Measurements from ENCODE around the gene AK8. TPM values are rescaled to one million over a fixed set of nuclear protein-coding genes. Genes with fewer than 3 reads are reported as not detected.

AK8 gene
- total and polyA plus RNA-seq, 9 of the 15 experiments (the other 6 are each of a cell fraction or from before 2014, with no cell fraction given): 0.06 to 0.37 TPM; not detected in 7

DNA sequence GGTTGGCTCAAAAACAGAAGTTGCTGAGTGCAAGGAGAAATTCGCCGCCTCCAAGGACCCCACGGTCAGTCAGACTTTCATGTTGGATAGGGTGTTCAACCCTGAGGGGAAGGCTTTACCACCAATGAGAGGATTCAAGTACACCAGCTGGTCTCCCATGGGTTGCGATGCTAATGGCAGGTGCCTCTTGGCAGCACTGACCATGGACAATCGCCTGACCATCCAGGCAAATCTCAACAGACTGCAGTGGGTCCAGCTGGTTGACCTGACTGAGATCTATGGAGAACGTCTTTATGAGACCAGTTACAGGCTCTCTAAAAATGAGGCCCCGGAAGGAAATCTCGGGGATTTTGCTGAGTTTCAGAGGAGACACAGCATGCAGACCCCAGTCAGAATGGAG lies 200.1 kb downstream of the AK8 start (continued):
- TF ChIP-seq ZNF175 (CRISPR knock-in tag; IDR thresholded peaks at IDR 0.05; ENCODE audit: low read depth): no peak
- TF ChIP-seq MAFF (IDR thresholded peaks at IDR 0.05; ENCODE audit: low read length): no peak
- no peak for TF ChIP-seq ZSCAN32 (CRISPR knock-in tag; IDR thresholded peaks at IDR 0.05)
- no peak for TF ChIP-seq NFIC (IDR thresholded peaks at IDR 0.05)

Other genes starting within 250 kb of the AK8 start
Only the 7 nearest of the 8 such genes appear.
- gene DDX31, start 208.3 kb downstream of the AK8 start, total RNA-seq (2014; rRNA removed): 14.5 and 19.0 TPM in 2 replicates
- gene DDX31, start 208.3 kb downstream of the AK8 start, total RNA-seq (2014; rRNA removed; fragmentation: Illumina TruSeq; extraction: Trizol): 18.4 and 19.1 TPM in 2 replicates
- 23.1 and 23.9 TPM in 2 replicates for gene DDX31, start 208.3 kb downstream of the AK8 start, total RNA-seq (2015; rRNA removed; fragmentation: Illumina TruSeq; extraction: Trizol)
- 23.9 and 26.4 TPM in 2 replicates for gene DDX31, start 208.3 kb downstream of the AK8 start, total RNA-seq (2021)
- gene DDX31, start 208.3 kb downstream of the AK8 start, polyA plus RNA-seq (2011; rRNA removed): 19.8 and 24.6 TPM in 2 replicates
- 19.5 and 22.6 TPM in 2 replicates for gene DDX31, start 208.3 kb downstream of the AK8 start, polyA plus RNA-seq (2014; fragmentation: Illumina TruSeq; extraction: Trizol)
- 10 to 100 TPM; 11.9 to 18.7 TPM for gene DDX31, start 208.3 kb downstream of the AK8 start, polyA plus RNA-seq (2014; fragmentation: Nextera tagmentation; extraction: Ambion mirVana)
- 19.9 and 22.2 TPM in 2 replicates for gene DDX31, start 208.3 kb downstream of the AK8 start, polyA plus RNA-seq (2014; rRNA removed)
- 12.2 and 14.7 TPM in 2 replicates for gene GTF3C4, start 207.8 kb downstream of the AK8 start, total RNA-seq (2014; rRNA removed)
- 15.0 and 15.6 TPM in 2 replicates for gene GTF3C4, start 207.8 kb downstream of the AK8 start, total RNA-seq (2014; rRNA removed; fragmentation: Illumina TruSeq; extraction: Trizol)
- 14.5 and 15.8 TPM in 2 replicates for gene GTF3C4, start 207.8 kb downstream of the AK8 start, total RNA-seq (2015; rRNA removed; fragmentation: Illumina TruSeq; extraction: Trizol)
- gene GTF3C4, start 207.8 kb downstream of the AK8 start, total RNA-seq (2021): 20.0 and 20.3 TPM in 2 replicates
- 5.8 and 8.2 TPM in 2 replicates for gene GTF3C4, start 207.8 kb downstream of the AK8 start, polyA plus RNA-seq (2011; rRNA removed)
- gene GTF3C4, start 207.8 kb downstream of the AK8 start, polyA plus RNA-seq (2014; fragmentation: Illumina TruSeq; extraction: Trizol): 16.0 and 17.2 TPM in 2 replicates
- 1 to 10 TPM; 3.9 to 5.8 TPM for gene GTF3C4, start 207.8 kb downstream of the AK8 start, polyA plus RNA-seq (2014; fragmentation: Nextera tagmentation; extraction: Ambion mirVana)
- 8.7 and 8.8 TPM in 2 replicates for gene GTF3C4, start 207.8 kb downstream of the AK8 start, polyA plus RNA-seq (2014; rRNA removed)
- 0.36 and 0.41 TPM in 2 replicates for gene SPACA9, start 614 bp upstream of the AK8 start, total RNA-seq (2014; rRNA removed)
- gene SPACA9, start 614 bp upstream of the AK8 start, total RNA-seq (2014; rRNA removed; fragmentation: Illumina TruSeq; extraction: Trizol): 0.33 and 0.54 TPM in 2 replicates
- gene SPACA9, start 614 bp upstream of the AK8 start, total RNA-seq (2015; rRNA removed; fragmentation: Illumina TruSeq; extraction: Trizol): 0.22 and 0.30 TPM in 2 replicates
- 0.38 and 0.40 TPM in 2 replicates for gene SPACA9, start 614 bp upstream of the AK8 start, total RNA-seq (2021)
- gene SPACA9, start 614 bp upstream of the AK8 start, polyA plus RNA-seq (2011; rRNA removed): 0.45 and 0.61 TPM in 2 replicates
- gene SPACA9, start 614 bp upstream of the AK8 start, polyA plus RNA-seq (2014; fragmentation: Illumina TruSeq; extraction: Trizol): 0.51 and 0.75 TPM in 2 replicates
- under 1 TPM; 0.06 to 0.17 TPM for gene SPACA9, start 614 bp upstream of the AK8 start, polyA plus RNA-seq (2014; fragmentation: Nextera tagmentation; extraction: Ambion mirVana)
- gene SPACA9, start 614 bp upstream of the AK8 start, polyA plus RNA-seq (2014; rRNA removed): 0.41 and 0.71 TPM in 2 replicates
- 6.9 and 12.8 TPM in 2 replicates for gene TSC1, start 66.3 kb upstream of the AK8 start, total RNA-seq (2014; rRNA removed)
- gene TSC1, start 66.3 kb upstream of the AK8 start, total RNA-seq (2014; rRNA removed; fragmentation: Illumina TruSeq; extraction: Trizol): 17.6 and 18.6 TPM in 2 replicates
- gene TSC1, start 66.3 kb upstream of the AK8 start, total RNA-seq (2015; rRNA removed; fragmentation: Illumina TruSeq; extraction: Trizol): 19.8 and 20.5 TPM in 2 replicates
- gene TSC1, start 66.3 kb upstream of the AK8 start, total RNA-seq (2021): 21.1 and 22.8 TPM in 2 replicates
- gene TSC1, start 66.3 kb upstream of the AK8 start, polyA plus RNA-seq (2011; rRNA removed): 37.6 and 40.1 TPM in 2 replicates
- 16.9 and 19.4 TPM in 2 replicates for gene TSC1, start 66.3 kb upstream of the AK8 start, polyA plus RNA-seq (2014; fragmentation: Illumina TruSeq; extraction: Trizol)
- 10 to 100 TPM in 1 of 2 experiments, 1 to 10 TPM in 1; 8.0 to 10.6 TPM for gene TSC1, start 66.3 kb upstream of the AK8 start, polyA plus RNA-seq (2014; fragmentation: Nextera tagmentation; extraction: Ambion mirVana)
- gene TSC1, start 66.3 kb upstream of the AK8 start, polyA plus RNA-seq (2014; rRNA removed): 9.7 and 11.5 TPM in 2 replicates
- gene GFI1B, start 100.4 kb upstream of the AK8 start, total RNA-seq (2014; rRNA removed): 40.3 and 62.9 TPM in 2 replicates
- 17.5 and 20.1 TPM in 2 replicates for gene GFI1B, start 100.4 kb upstream of the AK8 start, total RNA-seq (2014; rRNA removed; fragmentation: Illumina TruSeq; extraction: Trizol)
- gene GFI1B, start 100.4 kb upstream of the AK8 start, total RNA-seq (2015; rRNA removed; fragmentation: Illumina TruSeq; extraction: Trizol): 34.5 and 34.6 TPM in 2 replicates
- 73.4 and 75.7 TPM in 2 replicates for gene GFI1B, start 100.4 kb upstream of the AK8 start, total RNA-seq (2021)
- gene GFI1B, start 100.4 kb upstream of the AK8 start, polyA plus RNA-seq (2011; rRNA removed): 34.4 and 57.7 TPM in 2 replicates
- 51.8 and 73.3 TPM in 2 replicates for gene GFI1B, start 100.4 kb upstream of the AK8 start, polyA plus RNA-seq (2014; fragmentation: Illumina TruSeq; extraction: Trizol)
- 10 to 100 TPM in 1 of 2 experiments, 1 to 10 TPM in 1; 8.0 to 19.1 TPM for gene GFI1B, start 100.4 kb upstream of the AK8 start, polyA plus RNA-seq (2014; fragmentation: Nextera tagmentation; extraction: Ambion mirVana)
- 47.2 and 50.1 TPM in 2 replicates for gene GFI1B, start 100.4 kb upstream of the AK8 start, polyA plus RNA-seq (2014; rRNA removed)
- 118 and 134 TPM in 2 replicates for gene GTF3C5, start 152.7 kb upstream of the AK8 start, total RNA-seq (2014; rRNA removed)
- gene GTF3C5, start 152.7 kb upstream of the AK8 start, total RNA-seq (2014; rRNA removed; fragmentation: Illumina TruSeq; extraction: Trizol): 43.2 and 58.5 TPM in 2 replicates
- gene GTF3C5, start 152.7 kb upstream of the AK8 start, total RNA-seq (2015; rRNA removed; fragmentation: Illumina TruSeq; extraction: Trizol): 80.7 and 83.7 TPM in 2 replicates
- gene GTF3C5, start 152.7 kb upstream of the AK8 start, total RNA-seq (2021): 106 and 110 TPM in 2 replicates
- 80.2 TPM in 2 replicates for gene GTF3C5, start 152.7 kb upstream of the AK8 start, polyA plus RNA-seq (2011; rRNA removed)
- 105 and 107 TPM in 2 replicates for gene GTF3C5, start 152.7 kb upstream of the AK8 start, polyA plus RNA-seq (2014; fragmentation: Illumina TruSeq; extraction: Trizol)
- 1 to 10 TPM; 3.8 to 8.4 TPM for gene GTF3C5, start 152.7 kb upstream of the AK8 start, polyA plus RNA-seq (2014; fragmentation: Nextera tagmentation; extraction: Ambion mirVana)
- gene GTF3C5, start 152.7 kb upstream of the AK8 start, polyA plus RNA-seq (2014; rRNA removed): 95.1 and 107 TPM in 2 replicates
- gene CEL, start 183.7 kb upstream of the AK8 start, total RNA-seq (2014; rRNA removed): 0.09 and 0.45 TPM in 2 replicates
- gene CEL, start 183.7 kb upstream of the AK8 start, total RNA-seq (2014; rRNA removed; fragmentation: Illumina TruSeq; extraction: Trizol): 0.15 and 0.16 TPM in 2 replicates
- 0.51 and 0.53 TPM in 2 replicates for gene CEL, start 183.7 kb upstream of the AK8 start, total RNA-seq (2015; rRNA removed; fragmentation: Illumina TruSeq; extraction: Trizol)
- gene CEL, start 183.7 kb upstream of the AK8 start, total RNA-seq (2021): 3.0 and 4.0 TPM in 2 replicates
- 0.46 and 0.65 TPM in 2 replicates for gene CEL, start 183.7 kb upstream of the AK8 start, polyA plus RNA-seq (2011; rRNA removed)
- gene CEL, start 183.7 kb upstream of the AK8 start, polyA plus RNA-seq (2014; fragmentation: Illumina TruSeq; extraction: Trizol): 0.62 and 0.91 TPM in 2 replicates
- not detected for gene CEL, start 183.7 kb upstream of the AK8 start, polyA plus RNA-seq (2014; fragmentation: Nextera tagmentation; extraction: Ambion mirVana)
- 0.57 and 0.77 TPM in 2 replicates for gene CEL, start 183.7 kb upstream of the AK8 start, polyA plus RNA-seq (2014; rRNA removed)

Measured in K562 (cell line).